ENCODE data around the gene IL19.

The IL19 gene

GRCh38 chr1:206793620-206794019 is 23.0 kb downstream of the IL19 start:
- Histone ChIP-seq H3K27me3 (ENCODE audit: insufficient read depth, low read length) (no peaks in the 10 kb centered on the region), H3K4me1 (ENCODE audit: insufficient read depth, low read length, severe bottlenecking) (peaks cover 39% of the 10 kb centered on the region), H3K27ac (ENCODE audit: low read depth, low read length, poor library complexity, severe bottlenecking) (no peak overlapping the region), H3K4me2 (ENCODE audit: low read length) (no peak overlapping the region), H3F3A (ENCODE audit: insufficient read depth, low read length) (no peaks in the 10 kb centered on the region), H3K4me3 (ENCODE audit: low read depth, low read length, poor library complexity, severe bottlenecking) (no peak overlapping the region), H3K9me2 (ENCODE audit: low read depth, low read length) (no peaks in the 10 kb centered on the region), H3K36me3 (ENCODE audit: insufficient read depth, low read length) (no peaks in the 10 kb centered on the region), H3K9me3 (ENCODE audit: low read length) (no peaks in the 10 kb centered on the region), H3K79me2 (ENCODE audit: insufficient read depth, low read length) (no peaks in the 10 kb centered on the region), H2AFZ (ENCODE audit: low read length) (no peak overlapping the region), H4K20me1 (ENCODE audit: insufficient read depth, low read length) (no peaks in the 10 kb centered on the region), H3K9ac (ENCODE audit: low read length) (no peak overlapping the region)
- no peak for TF ChIP-seq EZH2 (IDR thresholded peaks at IDR 0.05; ENCODE audit: borderline replicate concordance, low read length)
- TF ChIP-seq, protein P1, sequence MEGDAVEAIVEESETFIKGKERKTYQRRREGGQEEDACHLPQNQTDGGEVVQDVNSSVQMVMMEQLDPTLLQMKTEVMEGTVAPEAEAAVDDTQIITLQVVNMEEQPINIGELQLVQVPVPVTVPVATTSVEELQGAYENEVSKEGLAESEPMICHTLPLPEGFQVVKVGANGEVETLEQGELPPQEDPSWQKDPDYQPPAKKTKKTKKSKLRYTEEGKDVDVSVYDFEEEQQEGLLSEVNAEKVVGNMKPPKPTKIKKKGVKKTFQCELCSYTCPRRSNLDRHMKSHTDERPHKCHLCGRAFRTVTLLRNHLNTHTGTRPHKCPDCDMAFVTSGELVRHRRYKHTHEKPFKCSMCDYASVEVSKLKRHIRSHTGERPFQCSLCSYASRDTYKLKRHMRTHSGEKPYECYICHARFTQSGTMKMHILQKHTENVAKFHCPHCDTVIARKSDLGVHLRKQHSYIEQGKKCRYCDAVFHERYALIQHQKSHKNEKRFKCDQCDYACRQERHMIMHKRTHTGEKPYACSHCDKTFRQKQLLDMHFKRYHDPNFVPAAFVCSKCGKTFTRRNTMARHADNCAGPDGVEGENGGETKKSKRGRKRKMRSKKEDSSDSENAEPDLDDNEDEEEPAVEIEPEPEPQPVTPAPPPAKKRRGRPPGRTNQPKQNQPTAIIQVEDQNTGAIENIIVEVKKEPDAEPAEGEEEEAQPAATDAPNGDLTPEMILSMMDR (IDR thresholded peaks at IDR 0.05; ENCODE audit: low read length): no peak

DNA sequence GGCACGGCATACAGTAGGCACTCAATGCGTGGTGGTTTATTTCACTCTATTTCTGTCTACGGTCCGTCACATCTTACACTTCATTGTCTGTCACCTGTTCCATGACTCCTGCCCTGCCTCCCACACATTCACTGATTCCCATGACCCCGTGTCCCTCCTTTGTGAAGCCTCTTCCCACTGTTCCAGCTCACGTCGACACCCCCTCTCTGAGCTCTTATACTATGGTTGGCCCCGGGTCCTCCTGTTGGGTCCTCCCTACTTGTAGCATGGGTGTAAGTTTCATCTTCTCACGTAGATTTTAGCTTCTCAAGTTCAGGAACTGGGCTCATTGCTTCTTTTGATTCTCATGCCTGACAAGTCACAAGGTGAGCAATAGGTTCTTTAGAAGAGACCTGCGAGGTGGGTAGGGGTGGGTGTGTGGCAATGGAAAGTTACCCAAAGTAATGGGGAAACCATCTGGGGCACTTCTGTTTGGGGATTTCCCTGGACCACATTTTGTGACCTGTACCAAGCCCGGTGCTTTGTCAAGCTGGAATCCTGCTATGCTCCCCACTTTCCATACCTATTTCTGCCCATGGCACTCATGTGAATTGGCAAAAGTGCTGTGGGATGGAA is 23.8 kb downstream of the IL19 start:
- no peak for TF ChIP-seq EZH2 (IDR thresholded peaks at IDR 0.05; ENCODE audit: borderline replicate concordance, low read length)
- TF ChIP-seq, protein P1 (IDR thresholded peaks at IDR 0.05; ENCODE audit: low read length): no peak
- no peak overlapping the region for H3K4me2 ChIP-seq (ENCODE audit: low read length)
- no peak overlapping the region for H3K9ac ChIP-seq (ENCODE audit: low read length)
- no peaks in the 10 kb centered on the region for H3K27me3 ChIP-seq (ENCODE audit: insufficient read depth, low read length)
- H3K9me2 ChIP-seq (ENCODE audit: low read depth, low read length): no peaks in the 10 kb centered on the region
- no peak overlapping the region for H2AFZ ChIP-seq (ENCODE audit: low read length)
- no peaks in the 10 kb centered on the region for H3K9me3 ChIP-seq (ENCODE audit: low read length)
- H4K20me1 ChIP-seq (ENCODE audit: insufficient read depth, low read length): no peaks in the 10 kb centered on the region
- no peaks in the 10 kb centered on the region for H3F3A ChIP-seq (ENCODE audit: insufficient read depth, low read length)
- peaks cover 39% of the 10 kb centered on the region for H3K4me1 ChIP-seq (ENCODE audit: insufficient read depth, low read length, severe bottlenecking)
- H3K27ac ChIP-seq (ENCODE audit: low read depth, low read length, poor library complexity, severe bottlenecking): no peak overlapping the region
- H3K79me2 ChIP-seq (ENCODE audit: insufficient read depth, low read length): no peaks in the 10 kb centered on the region
- H3K4me3 ChIP-seq (ENCODE audit: low read depth, low read length, poor library complexity, severe bottlenecking): no peak overlapping the region
- no peaks in the 10 kb centered on the region for H3K36me3 ChIP-seq (ENCODE audit: insufficient read depth, low read length)

DNA sequence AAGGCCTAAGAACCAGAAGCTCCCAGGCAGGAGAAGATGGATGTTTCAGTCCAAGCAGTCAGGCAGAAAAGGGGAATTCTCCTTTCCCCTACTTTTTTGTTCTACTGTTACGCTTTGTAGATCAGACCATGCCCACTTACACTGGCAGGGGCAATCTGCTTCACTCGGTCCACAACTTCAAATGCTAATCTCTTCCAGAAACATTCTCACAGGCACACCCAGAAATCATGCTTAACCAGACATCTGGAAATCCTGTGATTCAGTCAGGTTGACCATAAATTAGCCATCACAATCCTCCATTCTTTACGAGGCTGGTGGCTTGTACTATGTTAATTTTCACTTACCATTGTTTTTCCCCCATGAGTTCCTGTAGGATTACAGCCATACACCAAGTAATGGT is 25.5 kb downstream of the IL19 start:
- H3K36me3 ChIP-seq (ENCODE audit: insufficient read depth, low read length): no peaks in the 10 kb centered on the region
- H3F3A ChIP-seq (ENCODE audit: insufficient read depth, low read length): no peaks in the 10 kb centered on the region
- no peaks in the 10 kb centered on the region for H3K9me2 ChIP-seq (ENCODE audit: low read depth, low read length)
- H3K9ac ChIP-seq (ENCODE audit: low read length): no peak overlapping the region
- no peaks in the 10 kb centered on the region for H3K27me3 ChIP-seq (ENCODE audit: insufficient read depth, low read length)
- no peak overlapping the region for H3K4me2 ChIP-seq (ENCODE audit: low read length)
- no peak for TF ChIP-seq EZH2 (IDR thresholded peaks at IDR 0.05; ENCODE audit: borderline replicate concordance, low read length)
- TF ChIP-seq, protein P1 (IDR thresholded peaks at IDR 0.05; ENCODE audit: low read length): no peak
- H3K79me2 ChIP-seq (ENCODE audit: insufficient read depth, low read length): no peaks in the 10 kb centered on the region
- H3K27ac ChIP-seq (ENCODE audit: low read depth, low read length, poor library complexity, severe bottlenecking): no peak overlapping the region
- H4K20me1 ChIP-seq (ENCODE audit: insufficient read depth, low read length): no peaks in the 10 kb centered on the region
- no peak overlapping the region for H2AFZ ChIP-seq (ENCODE audit: low read length)
- H3K4me1 ChIP-seq (ENCODE audit: insufficient read depth, low read length, severe bottlenecking): peaks cover 26% of the 10 kb centered on the region
- H3K4me3 ChIP-seq (ENCODE audit: low read depth, low read length, poor library complexity, severe bottlenecking): no peak overlapping the region
- no peaks in the 10 kb centered on the region for H3K9me3 ChIP-seq (ENCODE audit: low read length)
